AG08395 (cell line): Measurements from ENCODE around the gene MARK4.
A peak's percentile ranks its signal among the peaks of the same experiment; 100 is the strongest.

Experiments
- DNase-seq: peaks from one replicate; pipeline ENCODE4 v3.0.0; 2012; ENCODE audit warnings: mixed read lengths, low spot score

Gene MARK4

GRCh38 chr19:45340232-45340898 is 89.3 kb downstream of the MARK4 start, which contains the start of gene KLC3:
Gene KLC3, plus strand, starts transcription at chr19:45340750. Its CDS starts 4,792 bp downstream, at chr19:45345542.
- DNase-seq, result no peak

DNA sequence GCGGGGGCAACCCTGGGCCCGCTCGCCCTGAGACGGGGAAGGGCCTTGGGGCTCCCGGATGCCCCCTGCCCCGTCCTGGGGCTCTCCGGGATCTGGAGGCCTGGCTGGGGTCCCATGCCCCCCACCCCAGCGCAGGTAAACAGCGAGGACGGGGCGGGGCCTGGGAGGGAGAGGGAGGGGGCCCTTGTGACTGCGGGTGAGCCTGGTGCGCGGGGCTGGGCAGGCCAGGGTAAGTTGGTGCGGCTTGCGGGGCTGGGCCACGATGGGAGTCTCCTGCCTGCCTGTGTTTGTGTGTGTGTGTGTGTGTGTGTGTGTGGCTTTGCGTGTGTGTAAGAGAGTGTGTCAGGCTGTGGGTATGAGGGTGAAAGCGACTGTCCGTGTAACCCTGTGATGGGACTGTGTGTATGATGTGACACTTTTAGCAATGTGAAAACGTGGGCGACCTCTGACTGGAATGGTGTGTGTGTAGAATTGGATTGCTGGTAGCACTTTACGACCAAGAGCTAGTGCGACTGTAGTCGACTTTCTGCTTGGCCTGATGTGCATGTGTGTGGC is 89.9 kb downstream of the MARK4 start:
- no peak for DNase-seq

DNA sequence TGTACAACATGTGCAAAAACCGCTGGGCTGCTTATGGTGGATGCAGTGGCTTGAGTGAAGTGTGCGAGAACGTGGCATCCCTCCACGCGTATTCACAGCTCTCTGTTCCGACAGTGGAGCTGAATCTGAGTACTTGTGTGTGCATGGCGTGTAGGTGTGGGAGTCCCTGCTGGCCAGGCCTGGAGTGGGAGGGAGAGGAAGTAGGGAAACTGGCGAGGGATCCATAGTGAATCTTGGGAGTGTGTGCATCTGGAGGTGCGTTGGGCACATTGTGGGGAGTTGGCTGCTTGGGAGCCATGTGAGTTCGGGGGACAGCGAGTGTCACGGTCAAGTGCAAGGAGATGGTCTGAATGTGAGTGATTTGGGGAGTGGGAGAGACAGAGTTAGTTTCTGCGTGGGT is 91.8 kb downstream of the MARK4 start:
- DNase-seq, result no peak

- no peak for DNase-seq
Measured at GRCh38 chr19:45344621-45345505, 93.8 kb downstream of the MARK4 start.

DNA sequence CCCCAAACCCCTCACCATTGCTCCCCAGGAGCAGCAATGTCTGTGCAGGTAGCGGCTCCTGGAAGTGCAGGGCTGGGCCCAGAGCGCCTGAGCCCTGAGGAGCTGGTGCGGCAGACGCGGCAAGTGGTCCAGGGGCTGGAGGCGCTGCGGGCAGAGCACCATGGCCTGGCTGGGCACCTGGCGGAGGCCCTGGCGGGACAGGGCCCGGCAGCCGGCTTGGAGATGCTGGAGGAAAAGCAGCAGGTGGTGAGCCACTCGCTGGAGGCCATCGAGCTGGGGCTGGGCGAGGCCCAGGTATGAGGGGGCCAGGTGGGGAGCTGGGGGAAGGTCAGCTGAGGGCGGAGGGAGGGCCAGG is 94.4 kb downstream of the MARK4 start:
- no peak for DNase-seq

GRCh38 chr19:45346449-45346848 is 95.4 kb downstream of the MARK4 start:
- DNase-seq, result peak; percentile 28

- DNase-seq, result no peak
Measured at GRCh38 chr19:45347570-45348366, 96.7 kb downstream of the MARK4 start.

GRCh38 chr19:45348367-45349125 is 97.5 kb downstream of the MARK4 start:
- DNase-seq, result no peak

DNA sequence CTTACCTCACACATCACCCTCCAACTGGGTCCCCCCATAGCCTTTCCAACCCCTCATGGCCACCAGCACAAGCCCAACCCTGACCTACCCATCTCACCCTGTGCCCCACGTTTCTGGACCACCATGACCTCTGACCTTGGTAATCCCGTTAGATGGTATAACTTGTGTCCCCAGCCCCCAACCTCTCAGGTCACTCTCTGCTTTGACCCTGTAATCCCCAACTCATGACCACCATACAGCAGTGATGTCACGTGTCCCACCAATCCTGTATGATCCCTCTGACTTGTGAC is 98.0 kb downstream of the MARK4 start:
- DNase-seq, result no peak

- no peak for DNase-seq
Measured at GRCh38 chr19:45349430-45349941, 98.4 kb downstream of the MARK4 start.

- no peak for DNase-seq
Measured at GRCh38 chr19:45350477-45351058, 99.5 kb downstream of the MARK4 start.

- DNase-seq, result no peak
Measured at GRCh38 chr19:45351401-45351952, 100.4 kb downstream of the MARK4 start.

DNA sequence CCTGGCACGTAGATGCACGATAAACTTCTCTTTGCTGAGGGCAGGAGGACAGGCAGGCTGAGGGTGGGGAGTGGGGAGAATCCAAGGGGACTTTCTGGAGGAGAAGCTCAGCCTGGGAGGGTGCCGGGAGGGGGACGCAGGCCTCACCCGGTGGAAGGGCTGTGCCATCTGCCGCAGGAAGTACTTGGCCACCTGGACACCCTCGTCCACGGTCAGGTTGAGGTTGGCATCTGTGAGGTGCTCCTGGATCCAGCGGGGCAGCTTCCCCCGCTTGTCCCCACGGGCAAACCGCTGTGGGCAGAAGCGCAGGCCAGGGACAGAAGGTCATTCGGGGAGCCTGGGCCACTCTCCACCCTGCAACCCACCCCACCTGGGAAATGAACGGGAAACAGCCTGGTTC is 101.0 kb downstream of the MARK4 start:
- DNase-seq, result no peak

DNA sequence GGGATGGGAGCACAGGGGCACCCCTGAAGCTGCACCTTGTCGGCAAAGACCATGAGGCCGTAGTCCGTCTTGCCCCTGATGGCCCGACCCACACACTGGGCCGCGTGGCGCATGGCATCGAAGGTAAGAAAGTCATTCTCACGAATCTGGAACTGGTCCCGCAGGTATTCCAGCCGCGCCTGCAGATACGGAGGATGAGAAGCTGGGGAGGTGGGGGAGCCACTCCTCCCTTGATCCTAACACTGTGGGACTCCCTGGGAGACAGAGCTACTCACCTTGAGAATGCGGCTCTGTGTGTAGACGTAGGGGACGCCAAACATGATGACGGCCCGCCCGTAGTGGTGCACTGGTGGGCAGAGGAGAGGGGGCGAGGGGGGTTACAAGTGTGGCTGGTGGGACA is 101.4 kb downstream of the MARK4 start:
- DNase-seq, result no peak

- no peak for DNase-seq
Measured at GRCh38 chr19:45352914-45353796, 102.1 kb downstream of the MARK4 start.

GRCh38 chr19:45354241-45354842 is 103.3 kb downstream of the MARK4 start:
- DNase-seq, result no peak
